Liver (tissue), 9 donors: ENCODE data around the gene CEMP1. TPM values are rescaled to one million over a fixed set of nuclear protein-coding genes. Genes with fewer than 3 reads are reported as not detected.
"Not testable (repeated sequence)": the region's sequence is repeated elsewhere in the genome, so short reads cannot be mapped to it uniquely, and the experiment has no call there.

ENCODE experiments used
- DNase-seq: peaks from one replicate; pipeline ENCODE4 v3.0.0-alpha.2; 2017; ENCODE audit warnings: low spot score
- H3K27ac ChIP-seq, 2 donors: one replicate each; pipeline ENCODE4 v1.7.0; 2013; ENCODE audit warnings: inconsistent platforms in 2 of 2, low read length in 2 of 2, control low read depth in 1 of 2, low read depth in 1 of 2, mild to moderate bottlenecking in 1 of 2
- H3K27me3 ChIP-seq, 4 donors: one replicate each; pipeline versions ENCODE4 v1.6.1 to v1.7.0; 2013; ENCODE audit warnings: low read length in 3 of 4, inconsistent platforms in 1 of 4, mild to moderate bottlenecking in 1 of 4, moderate library complexity in 1 of 4; ENCODE audit not compliant: control insufficient read depth in 4 of 4, insufficient read depth in 4 of 4
- H3K36me3 ChIP-seq, 4 donors: one replicate each; pipeline versions ENCODE4 v1.6.1 to v1.7.0; 2013; ENCODE audit warnings: low read length in 3 of 4, mild to moderate bottlenecking in 3 of 4, low read depth in 1 of 4, moderate library complexity in 1 of 4; ENCODE audit not compliant: control insufficient read depth in 4 of 4, insufficient read depth in 3 of 4
- H3K4me1 ChIP-seq, 4 donors: one replicate each; pipeline versions ENCODE4 v1.6.1 to v1.7.0; 2013; ENCODE audit warnings: low read length in 3 of 4, mild to moderate bottlenecking in 3 of 4, moderate library complexity in 1 of 4; ENCODE audit not compliant: control insufficient read depth in 4 of 4, insufficient read depth in 4 of 4
- H3K4me3 ChIP-seq, 3 donors: one replicate each; pipeline versions ENCODE4 v1.6.1 to v1.7.0; 2013; ENCODE audit warnings: low read length in 3 of 3, control low read depth in 1 of 3, low read depth in 1 of 3, mild to moderate bottlenecking in 1 of 3
- H3K9ac ChIP-seq, 2 donors: one replicate each; pipeline ENCODE4 v1.7.0; 2013; ENCODE audit warnings: low read length in 2 of 2, mild to moderate bottlenecking in 2 of 2, moderate library complexity in 2 of 2, control low read depth in 1 of 2, low read depth in 1 of 2
- H3K9me3 ChIP-seq, 4 donors: one replicate each; pipeline versions ENCODE4 v1.6.1 to v1.7.0; 2013; ENCODE audit warnings: low read length in 3 of 4; ENCODE audit not compliant: control insufficient read depth in 4 of 4
- CTCF ChIP-seq: fragments of 150-350 bp; IDR thresholded peaks from 2 replicates; pipeline ENCODE4 v1.5.1; 2017; ENCODE audit warnings: improper control_type of control experiment, low read depth, low read length; ENCODE audit not compliant: missing input control
- FOXA2 ChIP-seq: IDR thresholded peaks from 2 replicates; pipeline ENCODE4 v1.6.1; 2016; ENCODE audit warnings: antibody characterized with exemption
- GABPA ChIP-seq, 2 donors: IDR thresholded peaks in 1 of 2; conservative IDR thresholded peaks in 1 of 2; 2 replicates each; pipeline ENCODE4 v1.6.1; 2016; ENCODE audit warnings: antibody characterized with exemption in 2 of 2, mild to moderate bottlenecking in 1 of 2, moderate library complexity in 1 of 2
- HNF4A ChIP-seq, 2 donors: conservative IDR thresholded peaks; 2 replicates each; pipeline ENCODE4 v1.6.1; 2016; ENCODE audit warnings: antibody characterized with exemption in 2 of 2, mild to moderate bottlenecking in 2 of 2
- HNF4G ChIP-seq: IDR thresholded peaks from 2 replicates; pipeline ENCODE4 v1.6.1; 2016; ENCODE audit warnings: antibody characterized with exemption
- NR2F2 ChIP-seq: IDR thresholded peaks from 2 replicates; pipeline ENCODE4 v1.6.1; 2016; ENCODE audit warnings: antibody characterized with exemption
- RAD21 ChIP-seq, 2 donors: IDR thresholded peaks; 2 replicates each; pipeline ENCODE4 v1.6.1; 2016; ENCODE audit warnings: antibody characterized with exemption in 2 of 2, mild to moderate bottlenecking in 2 of 2
- SP1 ChIP-seq: IDR thresholded peaks from 2 replicates; pipeline ENCODE4 v1.6.1; 2018; ENCODE audit warnings: antibody characterized with exemption, mild to moderate bottlenecking
- TAF1 ChIP-seq: conservative IDR thresholded peaks from 2 replicates; pipeline ENCODE4 v1.6.1; 2016; ENCODE audit warnings: antibody characterized with exemption, mild to moderate bottlenecking
- YY1 ChIP-seq: IDR thresholded peaks from 2 replicates; pipeline ENCODE4 v1.6.1; 2016; ENCODE audit warnings: antibody characterized with exemption, mild to moderate bottlenecking
- WGBS: extraction: QIAGEN DNeasy Blood & Tissue Kit; methylation state at CpG from one replicate; pipeline ENCODE4 v1.1.7; 2013; 5-methylcytosine and 5-hydroxymethylcytosine counted together
- polyA plus RNA-seq, 2 donors: library from polyadenylated mRNA; stranded (reverse) in 1 of 2; unstranded in 1 of 2; fragments of 200-250 nt in 1 of 2; fragments of >200 nt in 1 of 2; fragmentation: Nextera tagmentation in 1 of 2; extraction: Ambion mirVana in 1 of 2; gene quantifications; one replicate each; pipeline versions ENCODE4 v1.2.1 to v1.2.3, GENCODE V29; 2013 to 2015
- total RNA-seq, 2 donors: library from RNA; depleted of rRNA; stranded (reverse); fragments of >200 nt; gene quantifications; one replicate each; pipeline ENCODE4 v1.2.3, GENCODE V29; 2014
- TF ChIP-seq, protein P1 (sequence below): IDR thresholded peaks from 2 replicates; pipeline ENCODE4 v1.6.1; 2016; ENCODE audit warnings: antibody characterized with exemption
- TF ChIP-seq, protein P2 (sequence below): IDR thresholded peaks from 2 replicates; pipeline ENCODE4 v1.6.1; 2016; ENCODE audit warnings: antibody characterized with exemption
- donor health status: healthy.
- donor health status: healthy.
- donor health status: healthy.
- donor health status: healthy.
- donor health status: healthy.

CEMP1 gene
- total and polyA plus RNA-seq, 4 donors = 0.06 to 1.6 (median 0.20) TPM

DNA sequence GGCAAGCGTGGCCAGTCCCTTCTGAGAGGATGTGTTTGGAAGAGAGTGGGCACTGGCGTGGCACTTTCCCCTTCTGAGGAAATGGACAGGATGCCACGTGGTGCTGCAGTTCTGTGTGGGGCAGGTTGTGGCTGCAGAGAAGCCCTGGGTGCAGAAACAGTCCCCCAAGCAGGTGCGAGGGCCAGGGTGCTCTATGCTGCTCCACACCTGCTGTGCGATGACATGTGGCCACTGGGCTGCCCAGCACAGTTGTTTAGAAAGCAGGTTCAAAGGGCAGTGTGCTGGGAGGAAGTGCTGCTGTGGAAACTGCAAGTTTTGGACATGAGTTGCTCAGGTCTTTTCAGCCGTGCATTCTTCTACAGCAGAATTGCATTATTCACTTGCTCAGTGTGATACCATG lies 10.2 kb upstream of the CEMP1 start (continued):
- TF ChIP-seq SP1 = peak; percentile 50

DNA sequence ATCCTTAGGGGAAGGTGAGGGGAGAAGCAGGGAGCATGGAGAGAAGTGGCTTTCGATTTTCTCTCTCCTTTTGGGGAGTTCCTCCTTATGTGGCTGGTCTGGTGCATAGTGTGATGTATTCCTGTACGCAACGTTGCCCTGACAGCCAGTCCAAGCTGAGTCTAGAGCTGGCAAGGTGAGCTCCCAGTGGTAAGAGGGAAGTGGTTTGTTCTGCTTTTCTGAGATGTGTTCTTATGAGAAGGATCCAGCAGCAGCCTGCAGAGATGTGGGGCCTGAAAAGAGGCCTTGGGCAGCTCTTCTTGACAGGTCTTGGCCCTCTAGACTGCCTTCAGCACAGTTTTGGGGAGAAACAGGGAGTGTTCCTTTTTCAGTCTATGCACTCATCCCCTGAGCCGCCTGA lies 9.7 kb upstream of the CEMP1 start:
- WGBS = 50% methylated on average over 3 of the region's 4 CpGs
- DNase-seq, H3K9me3 ChIP-seq, H3K9ac ChIP-seq, H3K36me3 ChIP-seq, H3K27me3 ChIP-seq, H3K4me3 ChIP-seq: not testable (repeated sequence)
- H3K4me1 ChIP-seq = peaks cover 10 to 44% (median 33%) of the 10 kb centered on the region in 4 donors
- H3K27ac ChIP-seq = peak overlapping the region; percentile 38 to 63

DNA sequence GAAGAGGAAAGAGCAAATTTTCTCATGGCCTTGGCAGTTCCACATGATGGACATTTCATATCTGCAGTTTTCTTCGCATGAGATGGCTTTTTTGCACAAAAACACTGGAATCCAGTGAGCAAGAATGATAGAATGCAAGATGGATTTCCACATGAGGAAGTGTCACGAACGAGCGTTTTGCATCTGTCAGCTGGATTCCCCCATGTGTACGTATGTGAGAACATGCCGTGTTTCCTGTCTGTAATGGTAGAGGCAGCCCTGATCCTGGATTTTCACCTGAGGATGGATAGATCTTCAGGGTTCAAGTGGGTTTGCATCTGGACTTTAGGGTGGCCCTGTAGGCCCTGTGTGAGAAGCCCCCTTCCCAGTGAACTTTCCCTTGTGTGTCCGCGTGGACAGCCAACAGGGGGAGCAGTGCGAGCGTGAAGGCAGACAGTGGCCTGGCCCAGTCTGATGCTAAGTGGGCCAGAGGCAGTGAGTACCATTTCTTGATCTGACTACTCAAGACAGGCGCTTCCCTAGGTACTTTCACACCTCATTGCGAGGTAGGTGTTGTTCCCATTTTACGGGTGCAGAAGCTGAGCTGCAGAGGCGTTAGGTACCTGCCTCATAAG lies 8.7 kb upstream of the CEMP1 start:
- TF ChIP-seq CTCF (peak; percentile 11), RAD21 (IDR thresholded peaks at IDR 0.05) (peak; percentile 52 to 66)
- Histone ChIP-seq H3K4me1 (peaks cover 10 to 44% (median 31%) of the 10 kb centered on the region in 4 donors), H3K27ac (peak overlapping the region in 1 of 2 donors; percentile 12)
- not testable (repeated sequence) for H3K9me3 ChIP-seq, H3K36me3 ChIP-seq, H3K9ac ChIP-seq, H3K27me3 ChIP-seq, H3K4me3 ChIP-seq
- DNase-seq = peak; percentile 39
- WGBS = 44% methylated on average over 14 of the region's 14 CpGs

GRCh38 chr16:2539192-2539844 lies 8.1 kb upstream of the CEMP1 start:
- peaks cover 10 to 44% (median 31%) of the 10 kb centered on the region in 4 donors for H3K4me1 ChIP-seq
- not testable (repeated sequence) for DNase-seq

DNA sequence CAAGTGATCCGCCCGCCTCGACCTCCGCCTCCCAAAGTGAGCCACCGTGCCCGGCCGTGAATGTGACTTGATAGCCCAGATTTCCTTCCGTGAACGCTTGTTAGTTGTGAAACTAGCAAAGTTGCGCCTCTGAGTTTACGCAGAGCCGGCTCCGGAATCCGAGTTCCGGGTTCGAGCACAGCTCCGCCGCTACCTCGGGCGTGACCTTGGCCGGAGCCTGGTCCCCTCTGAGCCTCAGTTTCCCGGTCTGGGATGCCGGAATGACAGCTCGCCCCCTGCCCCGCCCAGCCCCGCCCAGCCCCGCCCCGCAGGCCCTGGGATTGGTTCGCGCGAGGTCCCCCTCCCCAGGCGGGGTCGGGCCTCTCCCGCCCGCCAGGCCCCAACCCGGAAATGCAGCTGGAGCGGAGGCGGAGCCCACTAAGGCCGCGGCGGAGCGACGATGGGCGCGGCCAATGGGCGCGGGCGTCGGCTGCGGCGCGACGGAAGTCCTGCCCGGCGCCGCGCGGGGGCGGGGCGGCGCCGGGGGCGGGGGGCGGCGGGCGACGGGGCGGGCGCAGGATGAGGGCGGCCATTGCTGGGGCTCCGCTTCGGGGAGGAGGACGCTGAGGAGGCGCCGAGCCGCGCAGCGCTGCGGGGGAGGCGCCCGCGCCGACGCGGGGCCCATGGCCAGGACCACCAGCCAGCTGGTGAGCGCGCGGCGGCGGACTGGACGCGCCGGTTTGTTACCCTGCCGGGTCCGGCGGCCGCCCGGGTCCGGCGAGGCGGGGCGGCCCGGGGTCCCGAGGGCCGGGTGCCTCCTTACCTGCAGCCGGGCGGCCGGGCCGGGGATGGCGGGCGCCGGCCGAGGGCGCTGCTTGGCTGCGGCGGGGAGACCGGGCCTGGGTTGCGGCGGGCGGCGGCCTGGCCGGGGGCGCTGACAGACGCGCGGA lies 6.5 kb upstream of the CEMP1 start, which contains the start of gene PDPK1:
PDPK1 (plus strand) TSS at position 571 of the 929 bp plus-strand sequence; CDS start at position 663, 92 bp downstream.
- H3K9ac ChIP-seq = peak within 1 kb of the TSS in 1 of 2 donors; percentile 14
- H3K4me3 ChIP-seq = peak within 1 kb of the TSS; percentile 70 to 98 (median 88)
- no peaks in the 10 kb centered on the region for H3K36me3 ChIP-seq
- WGBS = under 1% methylated on average over 126 of the region's 126 CpGs
- no peaks in the 10 kb centered on the region for H3K27me3 ChIP-seq
- peak within 1 kb of the TSS; percentile 52 to 74 for H3K27ac ChIP-seq
- H3K4me1 ChIP-seq = peaks cover 10 to 46% (median 32%) of the 10 kb centered on the region in 4 donors
- peak; percentile 90 for DNase-seq
- H3K9me3 ChIP-seq = no peaks in the 10 kb centered on the region
- TF ChIP-seq YY1 (no peak), FOXA2 (no peak), TAF1 (no peak), HNF4G (no peak), SP1 (peak; percentile 38), HNF4A (conservative IDR thresholded peaks at IDR 0.05) (no peak), RAD21 (IDR thresholded peaks at IDR 0.05) (no peak), NR2F2 (no peak), GABPA (IDR thresholded peaks at IDR 0.05 in 1 of 2, conservative IDR thresholded peaks at IDR 0.05 in 1 of 2) (peak in 1 of 2 donors; percentile 75)
- TF ChIP-seq, protein P1, sequence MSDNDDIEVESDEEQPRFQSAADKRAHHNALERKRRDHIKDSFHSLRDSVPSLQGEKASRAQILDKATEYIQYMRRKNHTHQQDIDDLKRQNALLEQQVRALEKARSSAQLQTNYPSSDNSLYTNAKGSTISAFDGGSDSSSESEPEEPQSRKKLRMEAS = no peak
- TF ChIP-seq, protein P2, sequence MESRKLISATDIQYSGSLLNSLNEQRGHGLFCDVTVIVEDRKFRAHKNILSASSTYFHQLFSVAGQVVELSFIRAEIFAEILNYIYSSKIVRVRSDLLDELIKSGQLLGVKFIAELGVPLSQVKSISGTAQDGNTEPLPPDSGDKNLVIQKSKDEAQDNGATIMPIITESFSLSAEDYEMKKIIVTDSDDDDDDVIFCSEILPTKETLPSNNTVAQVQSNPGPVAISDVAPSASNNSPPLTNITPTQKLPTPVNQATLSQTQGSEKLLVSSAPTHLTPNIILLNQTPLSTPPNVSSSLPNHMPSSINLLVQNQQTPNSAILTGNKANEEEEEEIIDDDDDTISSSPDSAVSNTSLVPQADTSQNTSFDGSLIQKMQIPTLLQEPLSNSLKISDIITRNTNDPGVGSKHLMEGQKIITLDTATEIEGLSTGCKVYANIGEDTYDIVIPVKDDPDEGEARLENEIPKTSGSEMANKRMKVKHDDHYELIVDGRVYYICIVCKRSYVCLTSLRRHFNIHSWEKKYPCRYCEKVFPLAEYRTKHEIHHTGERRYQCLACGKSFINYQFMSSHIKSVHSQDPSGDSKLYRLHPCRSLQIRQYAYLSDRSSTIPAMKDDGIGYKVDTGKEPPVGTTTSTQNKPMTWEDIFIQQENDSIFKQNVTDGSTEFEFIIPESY = no peak

More at GRCh38 chr16:2539192-2539844, 8.1 kb upstream of the CEMP1 start:
- WGBS = 77% methylated on average over 24 of the region's 24 CpGs
- H3K27ac ChIP-seq, H3K36me3 ChIP-seq, H3K9me3 ChIP-seq, H3K9ac ChIP-seq, H3K27me3 ChIP-seq, H3K4me3 ChIP-seq: not testable (repeated sequence)
